ENCODE data around the gene ZDHHC14. TPM values are rescaled to one million over a fixed set of nuclear protein-coding genes. Genes with fewer than 3 reads are reported as not detected.

The ZDHHC14 gene
- total and polyA plus RNA-seq, 4 donors: 12.3 to 46.8 (median 28.1) TPM

DNA sequence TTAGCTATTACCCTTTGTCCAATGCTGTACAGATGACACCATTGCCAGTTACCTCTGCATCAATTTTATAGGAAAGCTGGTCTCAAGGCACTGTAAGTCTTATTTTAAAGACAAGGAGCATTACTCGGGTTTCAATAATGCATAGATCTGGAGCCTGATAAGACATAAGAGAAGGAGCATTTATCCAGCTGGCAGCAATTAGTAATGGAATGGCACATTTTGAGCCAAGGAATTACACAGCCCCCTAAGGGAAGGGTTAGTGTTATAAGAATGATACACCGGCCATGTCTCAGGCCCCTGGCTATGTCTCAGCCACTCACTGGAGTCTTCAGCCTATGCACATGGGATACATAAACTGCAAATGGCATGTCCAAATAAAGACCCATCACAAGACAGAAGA, 34.6 kb upstream of the ZDHHC14 start:
- H3K9me3 ChIP-seq (ENCODE audit: control insufficient read depth, insufficient read depth, low read length): peaks cover 4% of the 10 kb centered on the region
- H3K27ac ChIP-seq (ENCODE audit: low read depth, low read length): no peak overlapping the region
- H3K4me1 ChIP-seq (ENCODE audit: control insufficient read depth, insufficient read depth, low read length): no peaks in the 10 kb centered on the region
- H3K36me3 ChIP-seq (ENCODE audit: control insufficient read depth, insufficient read depth, low read length): no peaks in the 10 kb centered on the region
- H3K4me3 ChIP-seq (ENCODE audit: low read depth, low read length): no peak overlapping the region
- no peaks in the 10 kb centered on the region for H3K27me3 ChIP-seq (ENCODE audit: control insufficient read depth, insufficient read depth, low read length)
- WGBS (ENCODE audit: insufficient coverage): 100% methylated on average over 1 of the region's 2 CpGs
- DNase-seq (ENCODE audit: low read depth in 4 of 6, low spot score in 6 of 6): no peak

DNA sequence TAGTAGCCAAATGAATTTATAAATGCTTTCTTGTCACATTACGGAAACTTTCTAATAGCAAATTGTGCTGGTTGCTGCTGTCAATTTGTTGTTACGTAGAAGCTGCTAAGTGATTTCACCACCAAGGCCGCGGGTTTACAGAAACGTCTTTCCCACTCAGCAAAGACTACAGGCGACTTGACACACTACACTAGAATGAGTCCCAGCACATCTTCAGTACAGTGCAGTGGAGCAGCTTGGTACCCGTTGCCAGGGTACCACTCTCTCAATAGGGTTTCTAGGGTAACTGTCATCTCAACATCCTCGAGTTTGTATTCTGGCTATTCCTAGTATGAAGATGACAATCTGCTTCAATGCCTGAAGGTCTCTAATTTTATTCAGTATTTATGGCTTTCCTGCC, 22.7 kb upstream of the ZDHHC14 start:
- DNase-seq (ENCODE audit: low read depth in 4 of 6, low spot score in 6 of 6): peak in 2 of 6 donors; percentile 28 to 54
- Histone ChIP-seq H3K4me3 (ENCODE audit: low read depth, low read length) (no peak overlapping the region), H3K27ac (ENCODE audit: low read depth, low read length) (no peak overlapping the region), H3K27me3 (ENCODE audit: control insufficient read depth, insufficient read depth, low read length) (no peaks in the 10 kb centered on the region), H3K36me3 (ENCODE audit: control insufficient read depth, insufficient read depth, low read length) (no peaks in the 10 kb centered on the region), H3K4me1 (ENCODE audit: control insufficient read depth, insufficient read depth, low read length) (no peaks in the 10 kb centered on the region), H3K9me3 (ENCODE audit: control insufficient read depth, insufficient read depth, low read length) (no peaks in the 10 kb centered on the region)
- WGBS (ENCODE audit: insufficient coverage): 62% methylated on average over 7 of the region's 8 CpGs

DNA sequence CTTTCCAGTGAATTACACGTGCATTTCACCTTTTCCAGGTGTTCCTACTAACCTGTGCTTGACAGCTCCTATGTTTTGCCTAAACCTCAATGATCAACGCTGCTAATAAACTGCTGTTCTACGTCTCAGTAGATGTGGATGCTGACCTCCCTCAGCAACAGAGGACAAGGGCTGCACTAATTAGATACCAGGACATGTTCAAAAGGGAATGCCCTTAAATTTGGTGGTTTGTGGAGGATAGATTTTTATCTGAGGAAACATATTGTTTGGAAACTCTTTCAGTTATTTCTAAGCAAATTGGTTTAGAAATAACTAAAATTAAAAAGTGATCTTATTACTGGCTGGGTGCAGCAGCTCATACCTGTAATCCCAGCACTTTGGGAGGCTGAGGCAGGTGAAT, 19.1 kb upstream of the ZDHHC14 start:
- WGBS (ENCODE audit: insufficient coverage): 40% methylated on average over 1 of the region's 3 CpGs
- Histone ChIP-seq H3K27me3 (ENCODE audit: control insufficient read depth, insufficient read depth, low read length) (no peaks in the 10 kb centered on the region), H3K4me1 (ENCODE audit: control insufficient read depth, insufficient read depth, low read length) (no peaks in the 10 kb centered on the region), H3K27ac (ENCODE audit: low read depth, low read length) (no peak overlapping the region), H3K4me3 (ENCODE audit: low read depth, low read length) (no peak overlapping the region), H3K9me3 (ENCODE audit: control insufficient read depth, insufficient read depth, low read length) (no peaks in the 10 kb centered on the region), H3K36me3 (ENCODE audit: control insufficient read depth, insufficient read depth, low read length) (no peaks in the 10 kb centered on the region)
- no peak for DNase-seq (ENCODE audit: low read depth in 4 of 6, low spot score in 6 of 6)

DNA sequence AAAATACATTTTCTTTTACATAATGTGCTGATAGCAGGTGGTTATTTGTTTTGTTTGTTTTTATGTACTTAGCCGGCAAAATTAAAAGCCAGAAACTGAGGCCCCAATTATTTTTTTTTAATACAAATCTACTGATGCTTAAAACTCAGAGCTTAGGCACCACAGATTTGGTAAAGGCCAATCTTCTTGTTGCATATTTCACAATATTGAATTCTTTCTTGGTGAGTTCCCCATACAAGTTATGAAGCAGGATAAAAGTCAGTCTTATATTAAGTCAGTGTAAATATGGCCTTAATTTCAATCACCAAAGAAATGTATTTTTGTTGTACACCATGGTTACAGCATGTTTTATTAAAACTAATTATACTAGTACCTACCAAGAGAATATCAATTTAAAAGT, 16.3 kb upstream of the ZDHHC14 start:
- DNase-seq (ENCODE audit: low read depth in 4 of 6, low spot score in 6 of 6): no peak
- Histone ChIP-seq H3K9me3 (ENCODE audit: control insufficient read depth, insufficient read depth, low read length) (no peaks in the 10 kb centered on the region), H3K27me3 (ENCODE audit: control insufficient read depth, insufficient read depth, low read length) (no peaks in the 10 kb centered on the region), H3K4me3 (ENCODE audit: low read depth, low read length) (no peak overlapping the region), H3K27ac (ENCODE audit: low read depth, low read length) (no peak overlapping the region), H3K4me1 (ENCODE audit: control insufficient read depth, insufficient read depth, low read length) (no peaks in the 10 kb centered on the region), H3K36me3 (ENCODE audit: control insufficient read depth, insufficient read depth, low read length) (no peaks in the 10 kb centered on the region)
- WGBS (ENCODE audit: insufficient coverage): no CpG with 5 or more reads among the region's 1 CpG

DNA sequence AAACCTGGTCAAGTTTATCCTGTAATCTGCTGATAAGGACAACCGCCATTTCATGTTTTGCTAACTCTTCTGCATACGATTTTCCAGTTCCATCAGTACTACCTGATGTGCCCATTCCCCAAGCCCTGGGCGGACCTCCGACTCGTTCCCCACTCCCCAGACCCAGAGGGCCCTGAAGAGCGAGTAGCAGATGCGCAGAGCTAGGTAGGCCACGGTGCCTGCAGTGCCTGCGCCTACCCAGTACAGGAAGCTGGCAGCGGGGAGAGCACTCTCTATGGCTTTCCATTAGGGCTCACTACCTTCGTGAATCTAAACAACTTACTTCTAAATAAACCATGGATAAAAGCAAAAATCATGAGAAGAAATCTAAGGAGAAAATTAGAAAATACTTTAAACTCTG, 14.3 kb upstream of the ZDHHC14 start:
- Histone ChIP-seq H3K4me3 (ENCODE audit: low read depth, low read length) (no peak overlapping the region), H3K9me3 (ENCODE audit: control insufficient read depth, insufficient read depth, low read length) (no peaks in the 10 kb centered on the region), H3K27ac (ENCODE audit: low read depth, low read length) (no peak overlapping the region), H3K36me3 (ENCODE audit: control insufficient read depth, insufficient read depth, low read length) (no peaks in the 10 kb centered on the region), H3K27me3 (ENCODE audit: control insufficient read depth, insufficient read depth, low read length) (no peaks in the 10 kb centered on the region), H3K4me1 (ENCODE audit: control insufficient read depth, insufficient read depth, low read length) (no peaks in the 10 kb centered on the region)
- no peak for DNase-seq (ENCODE audit: low read depth in 4 of 6, low spot score in 6 of 6)
- 81% methylated on average over 8 of the region's 11 CpGs for WGBS (ENCODE audit: insufficient coverage)

DNA sequence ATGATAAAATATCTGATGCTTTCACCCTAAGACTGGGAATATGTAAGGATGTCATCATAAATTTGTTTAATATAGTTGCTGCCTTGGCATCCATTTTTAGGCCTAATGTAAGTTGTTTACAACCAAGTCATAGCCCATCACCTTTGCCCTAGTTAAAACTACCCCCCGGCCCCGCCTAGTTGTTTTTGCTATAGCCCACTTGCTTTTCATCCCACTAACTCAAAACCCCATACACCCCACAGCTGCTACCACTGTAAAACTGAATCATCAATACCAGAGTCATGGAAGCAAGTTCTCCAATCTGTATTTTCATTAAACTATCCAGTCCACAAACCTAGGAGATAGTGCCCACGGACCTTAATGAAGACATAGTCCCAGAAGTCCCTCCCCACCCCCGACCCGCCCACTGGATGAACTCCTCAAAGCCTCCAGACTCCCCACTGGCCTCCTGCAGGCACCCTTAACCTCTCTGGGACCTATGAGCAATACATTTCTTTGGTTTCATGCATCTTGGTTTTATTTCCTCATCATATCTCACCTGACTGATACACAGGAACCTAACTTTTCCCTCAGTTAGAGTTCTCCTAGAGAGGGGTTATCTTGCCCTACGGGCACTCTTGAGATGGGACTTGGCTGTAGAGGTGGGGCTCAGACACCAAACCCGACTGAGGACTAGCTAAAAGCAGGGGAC, 12.5 kb upstream of the ZDHHC14 start:
- 87% methylated on average over 7 of the region's 7 CpGs for WGBS (ENCODE audit: insufficient coverage)
- Histone ChIP-seq H3K27ac (ENCODE audit: low read depth, low read length) (no peak overlapping the region), H3K9me3 (ENCODE audit: control insufficient read depth, insufficient read depth, low read length) (no peaks in the 10 kb centered on the region), H3K27me3 (ENCODE audit: control insufficient read depth, insufficient read depth, low read length) (no peaks in the 10 kb centered on the region), H3K36me3 (ENCODE audit: control insufficient read depth, insufficient read depth, low read length) (no peaks in the 10 kb centered on the region), H3K4me3 (ENCODE audit: low read depth, low read length) (no peak overlapping the region), H3K4me1 (ENCODE audit: control insufficient read depth, insufficient read depth, low read length) (no peaks in the 10 kb centered on the region)
- no peak for DNase-seq (ENCODE audit: low read depth in 4 of 6, low spot score in 6 of 6)

DNA sequence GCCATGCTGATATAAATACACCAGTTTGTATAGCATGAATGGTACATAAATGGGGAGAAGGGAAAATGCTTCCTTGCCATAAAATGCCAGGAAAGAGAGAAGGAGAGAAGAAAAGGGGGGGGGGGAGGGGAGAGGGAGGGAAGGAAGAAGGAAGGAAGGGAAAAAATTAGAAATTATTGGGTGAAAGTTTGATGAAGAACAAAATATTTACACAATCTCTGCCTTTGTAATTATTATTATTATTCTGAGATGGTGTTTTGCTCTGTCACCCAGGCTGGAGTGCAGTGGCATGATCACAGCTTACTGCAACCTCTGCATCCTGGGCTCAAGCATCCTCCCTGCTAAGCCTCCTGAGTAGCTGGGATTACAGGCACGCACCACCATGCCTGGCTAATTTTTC, 10.2 kb upstream of the ZDHHC14 start:
- no peak for DNase-seq (ENCODE audit: low read depth in 4 of 6, low spot score in 6 of 6)
- Histone ChIP-seq H3K36me3 (ENCODE audit: control insufficient read depth, insufficient read depth, low read length) (no peaks in the 10 kb centered on the region), H3K27ac (ENCODE audit: low read depth, low read length) (no peak overlapping the region), H3K4me1 (ENCODE audit: control insufficient read depth, insufficient read depth, low read length) (no peaks in the 10 kb centered on the region), H3K27me3 (ENCODE audit: control insufficient read depth, insufficient read depth, low read length) (no peaks in the 10 kb centered on the region), H3K4me3 (ENCODE audit: low read depth, low read length) (no peak overlapping the region), H3K9me3 (ENCODE audit: control insufficient read depth, insufficient read depth, low read length) (no peaks in the 10 kb centered on the region)
- WGBS (ENCODE audit: insufficient coverage): no CpG with 5 or more reads among the region's 1 CpG

DNA sequence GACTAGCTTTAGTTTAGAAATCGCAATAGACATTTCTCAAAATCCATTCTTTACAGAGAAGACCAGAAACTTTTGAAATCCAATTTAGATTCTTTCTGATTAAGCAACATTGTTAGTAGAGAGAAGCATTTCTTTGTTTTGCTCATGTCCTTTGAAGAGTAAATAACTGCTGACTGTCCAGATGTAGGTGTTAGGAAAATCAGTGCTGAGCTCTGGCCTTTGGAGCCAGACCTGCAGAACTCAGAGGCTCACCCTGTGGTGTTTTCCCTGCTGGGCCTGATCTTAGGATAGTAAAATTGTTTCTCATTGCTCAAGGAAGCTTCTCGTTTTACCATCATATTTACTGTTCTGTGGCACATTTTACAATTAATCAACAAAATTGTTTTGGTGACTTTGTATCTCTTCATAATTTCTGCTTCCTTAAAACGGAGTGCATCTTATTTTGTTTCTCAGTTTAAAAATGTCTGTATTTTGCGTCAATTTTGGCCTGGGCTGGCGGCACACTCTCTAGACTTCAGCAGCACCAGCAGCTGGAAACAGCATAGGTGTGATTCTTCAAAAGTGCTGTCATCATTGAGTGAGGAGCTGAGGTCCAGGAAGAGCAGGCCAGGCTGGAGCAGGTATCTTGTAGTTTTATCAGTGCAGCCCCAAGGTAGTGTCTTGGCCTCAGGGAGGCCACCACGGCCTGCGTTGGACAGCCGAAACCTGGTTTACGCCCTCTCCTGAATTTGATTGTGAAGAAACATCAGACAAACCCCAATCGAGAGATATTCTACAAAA, 8.3 kb upstream of the ZDHHC14 start:
- Histone ChIP-seq H3K9me3 (ENCODE audit: control insufficient read depth, insufficient read depth, low read length) (no peaks in the 10 kb centered on the region), H3K27me3 (ENCODE audit: control insufficient read depth, insufficient read depth, low read length) (no peaks in the 10 kb centered on the region), H3K27ac (ENCODE audit: low read depth, low read length) (no peak overlapping the region), H3K36me3 (ENCODE audit: control insufficient read depth, insufficient read depth, low read length) (no peaks in the 10 kb centered on the region), H3K4me3 (ENCODE audit: low read depth, low read length) (no peak overlapping the region), H3K4me1 (ENCODE audit: control insufficient read depth, insufficient read depth, low read length) (no peaks in the 10 kb centered on the region)
- 98% methylated on average over 6 of the region's 10 CpGs for WGBS (ENCODE audit: insufficient coverage)
- no peak for DNase-seq (ENCODE audit: low read depth in 4 of 6, low spot score in 6 of 6)

DNA sequence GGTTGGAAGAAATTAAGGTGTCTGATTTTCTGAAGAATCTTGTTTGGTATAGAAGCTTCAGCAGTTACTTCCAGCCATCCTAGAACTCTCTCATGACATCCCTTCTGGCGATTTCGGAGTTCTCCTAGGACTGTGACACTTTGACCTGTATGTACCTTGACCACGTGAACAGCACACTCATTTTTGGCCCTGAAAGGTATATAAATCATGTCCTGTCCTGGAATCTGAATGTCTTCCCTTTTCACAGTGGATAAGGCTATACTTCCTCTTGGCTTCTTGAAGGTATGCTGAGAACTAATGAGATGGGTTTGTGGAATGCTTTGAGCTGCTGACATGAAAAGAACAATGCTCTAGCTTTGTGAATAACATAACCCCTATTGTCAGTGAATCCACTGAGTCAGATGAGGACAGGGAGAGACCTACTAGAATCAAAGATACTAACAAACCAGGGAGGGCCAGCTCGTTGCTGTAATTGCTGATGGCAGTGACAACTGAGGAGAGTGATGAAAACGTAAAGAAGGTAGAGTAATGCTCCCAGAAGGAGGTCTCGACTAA, 6.0 kb upstream of the ZDHHC14 start:
- no peaks in the 10 kb centered on the region for H3K4me1 ChIP-seq (ENCODE audit: control insufficient read depth, insufficient read depth, low read length)
- H3K27ac ChIP-seq (ENCODE audit: low read depth, low read length): no peak overlapping the region
- DNase-seq (ENCODE audit: low read depth in 4 of 6, low spot score in 6 of 6): no peak
- no peaks in the 10 kb centered on the region for H3K36me3 ChIP-seq (ENCODE audit: control insufficient read depth, insufficient read depth, low read length)
- no peaks in the 10 kb centered on the region for H3K27me3 ChIP-seq (ENCODE audit: control insufficient read depth, insufficient read depth, low read length)
- WGBS (ENCODE audit: insufficient coverage): 52% methylated on average over 5 of the region's 6 CpGs
- H3K9me3 ChIP-seq (ENCODE audit: control insufficient read depth, insufficient read depth, low read length): no peaks in the 10 kb centered on the region
- no peak overlapping the region for H3K4me3 ChIP-seq (ENCODE audit: low read depth, low read length)

DNA sequence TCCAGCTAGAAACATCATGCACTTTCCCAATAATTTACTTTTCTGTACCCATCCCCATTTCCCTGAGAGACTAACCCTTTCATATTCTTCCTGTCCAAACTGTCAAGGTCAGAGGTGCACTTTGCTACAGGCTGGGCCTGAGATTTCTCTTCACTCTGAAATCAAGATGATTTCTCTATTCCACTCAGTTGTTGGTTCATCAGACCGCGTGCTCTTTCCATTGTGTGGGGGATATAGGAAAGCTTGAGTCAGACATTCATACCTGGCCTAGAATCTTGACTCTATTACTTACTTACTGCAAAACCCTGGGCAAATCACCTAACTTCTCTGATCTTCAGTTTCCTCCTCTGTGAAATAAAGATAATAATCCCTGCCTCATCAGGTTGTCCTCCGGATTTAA, 4.7 kb upstream of the ZDHHC14 start:
- DNase-seq (ENCODE audit: low read depth in 4 of 6, low spot score in 6 of 6): no peak
- H3K27me3 ChIP-seq (ENCODE audit: control insufficient read depth, insufficient read depth, low read length): no peaks in the 10 kb centered on the region
- no peak overlapping the region for H3K4me3 ChIP-seq (ENCODE audit: low read depth, low read length)
- H3K4me1 ChIP-seq (ENCODE audit: control insufficient read depth, insufficient read depth, low read length): no peaks in the 10 kb centered on the region
- no peaks in the 10 kb centered on the region for H3K9me3 ChIP-seq (ENCODE audit: control insufficient read depth, insufficient read depth, low read length)
- H3K36me3 ChIP-seq (ENCODE audit: control insufficient read depth, insufficient read depth, low read length): no peaks in the 10 kb centered on the region
- no CpG with 5 or more reads among the region's 3 CpGs for WGBS (ENCODE audit: insufficient coverage)
- no peak overlapping the region for H3K27ac ChIP-seq (ENCODE audit: low read depth, low read length)

Measured in spinal cord (tissue), 10 donors.